ENCODE results near the gene ATP11A.
"Not testable (repeated sequence)": the region's sequence is repeated elsewhere in the genome, so short reads cannot be mapped to it uniquely, and the experiment has no call there.

Gene ATP11A

DNA sequence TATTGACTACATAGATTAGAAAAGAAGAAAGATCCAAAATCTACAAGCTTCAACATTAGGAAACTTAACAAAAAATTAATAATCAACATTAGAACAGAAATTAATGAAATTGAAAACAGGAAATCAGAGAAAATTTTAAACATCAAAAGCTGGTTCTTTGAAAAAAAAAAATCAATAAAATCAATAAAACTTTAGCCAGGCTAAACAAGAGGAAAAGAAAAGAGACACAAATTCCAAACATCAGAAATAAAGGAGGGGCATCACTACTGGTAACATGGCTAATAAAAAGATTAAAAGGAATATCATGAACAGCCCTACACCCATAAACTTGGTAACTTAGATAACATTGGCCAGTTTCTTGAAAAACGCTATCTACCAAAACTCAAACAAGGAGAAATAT is 110.2 kb downstream of the ATP11A start:
- DNase-seq (ENCODE audit: low spot score): no peak

DNA sequence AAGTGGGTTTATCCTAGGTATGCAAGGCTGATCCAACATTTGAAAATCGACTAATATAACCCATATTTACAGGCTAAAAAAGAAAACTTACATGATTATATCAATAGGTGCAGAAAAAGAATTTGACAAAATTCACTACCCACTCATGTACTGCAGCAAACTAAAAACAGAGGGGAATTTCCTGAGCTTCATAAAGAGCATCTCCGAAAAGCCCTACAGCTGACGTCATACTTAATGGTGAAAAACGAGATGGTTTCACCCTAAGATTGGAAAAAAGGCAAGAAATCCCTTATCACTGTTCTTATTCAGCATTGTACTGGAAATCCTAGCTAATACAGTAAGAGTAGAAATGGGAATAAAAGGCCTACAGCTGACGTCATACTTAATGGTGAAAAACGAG is 111.0 kb downstream of the ATP11A start:
- not testable (repeated sequence) for DNase-seq (ENCODE audit: low spot score)

DNA sequence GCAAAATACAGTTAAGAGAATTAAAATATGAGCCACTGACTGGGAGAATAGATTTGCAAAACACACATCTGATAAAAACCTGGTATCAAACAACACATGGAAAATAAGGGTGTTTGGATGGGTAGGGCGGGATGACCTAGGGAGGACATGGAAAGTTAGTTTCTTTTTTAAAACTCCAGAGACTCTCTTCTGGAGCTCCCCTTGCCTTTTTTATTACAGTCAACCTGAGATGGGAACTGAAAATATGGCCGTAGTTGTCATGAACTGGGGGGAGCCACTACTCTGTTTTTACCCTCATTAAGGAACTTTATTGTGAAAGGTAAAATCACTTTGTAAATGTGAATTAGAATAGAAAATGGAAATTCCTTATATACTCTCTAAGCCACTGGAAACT is 113.0 kb downstream of the ATP11A start:
- no peak for DNase-seq (ENCODE audit: low spot score)

- no peak for DNase-seq (ENCODE audit: low spot score)
Measured at GRCh38 chr13:112803422-112803821, 113.6 kb downstream of the ATP11A start.

DNA sequence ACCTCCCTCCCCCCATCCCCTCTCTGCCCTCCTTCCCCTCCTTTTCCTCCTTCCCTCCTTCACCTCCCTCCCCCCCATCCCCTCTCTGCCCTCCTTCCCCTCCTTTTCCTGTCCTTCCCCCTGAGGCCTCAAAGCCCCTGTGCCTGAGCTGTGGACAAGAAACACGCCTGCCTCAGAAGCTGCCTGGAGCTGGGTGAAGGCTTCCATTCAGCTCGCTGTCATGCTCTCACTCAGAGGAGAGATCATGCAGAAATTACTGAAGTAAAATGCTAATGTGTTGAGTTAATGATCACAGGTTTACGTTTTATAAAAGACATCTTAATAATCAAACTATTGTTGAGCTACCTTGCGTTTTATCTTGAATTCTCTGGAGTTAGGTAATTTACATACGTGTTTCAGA is 114.5 kb downstream of the ATP11A start:
- DNase-seq (ENCODE audit: low spot score): no peak

DNA sequence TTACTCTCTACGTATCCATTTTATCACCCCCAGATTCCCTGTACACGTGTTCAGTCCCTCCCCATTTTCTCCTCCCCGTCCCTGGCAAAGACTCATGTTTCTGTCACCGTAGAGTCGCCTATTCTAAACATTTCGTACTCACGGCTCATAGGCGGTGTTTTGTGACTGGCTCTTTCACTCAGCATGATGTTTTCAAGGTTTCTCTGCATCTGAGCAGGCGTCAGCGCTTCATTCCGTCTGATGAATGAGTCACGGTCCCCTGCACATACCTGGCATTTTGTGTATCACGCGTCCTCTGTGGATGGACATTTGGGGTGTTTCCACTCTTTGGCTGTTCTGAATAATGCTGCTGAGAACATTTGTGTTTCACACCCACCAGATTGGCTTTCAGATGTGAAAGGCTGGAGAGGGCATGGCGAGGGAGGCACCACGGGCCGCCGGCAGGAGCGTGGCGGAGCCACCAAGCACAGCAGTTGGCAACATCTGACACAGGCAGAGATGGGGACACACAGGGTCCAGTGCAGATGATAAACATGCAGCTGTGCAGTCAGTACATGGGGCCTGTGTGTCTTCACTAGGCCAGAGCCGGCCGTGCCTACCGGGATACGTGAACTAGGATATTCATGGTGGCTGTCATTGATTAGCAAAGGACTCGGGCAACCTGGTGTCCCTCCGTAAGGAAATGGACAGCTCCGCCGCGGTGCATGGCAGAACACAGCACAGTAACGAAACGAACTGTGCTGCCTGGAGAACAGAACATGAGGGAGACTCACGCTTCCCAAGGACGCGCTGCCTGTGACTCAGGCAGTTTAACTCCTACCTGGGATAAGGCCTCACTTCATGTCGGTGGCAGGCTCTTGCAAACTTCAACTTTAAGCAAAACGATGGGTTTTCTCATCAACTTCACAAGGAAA is 117.2 kb downstream of the ATP11A start:
- DNase-seq (ENCODE audit: low spot score): peak; percentile 42

DNA sequence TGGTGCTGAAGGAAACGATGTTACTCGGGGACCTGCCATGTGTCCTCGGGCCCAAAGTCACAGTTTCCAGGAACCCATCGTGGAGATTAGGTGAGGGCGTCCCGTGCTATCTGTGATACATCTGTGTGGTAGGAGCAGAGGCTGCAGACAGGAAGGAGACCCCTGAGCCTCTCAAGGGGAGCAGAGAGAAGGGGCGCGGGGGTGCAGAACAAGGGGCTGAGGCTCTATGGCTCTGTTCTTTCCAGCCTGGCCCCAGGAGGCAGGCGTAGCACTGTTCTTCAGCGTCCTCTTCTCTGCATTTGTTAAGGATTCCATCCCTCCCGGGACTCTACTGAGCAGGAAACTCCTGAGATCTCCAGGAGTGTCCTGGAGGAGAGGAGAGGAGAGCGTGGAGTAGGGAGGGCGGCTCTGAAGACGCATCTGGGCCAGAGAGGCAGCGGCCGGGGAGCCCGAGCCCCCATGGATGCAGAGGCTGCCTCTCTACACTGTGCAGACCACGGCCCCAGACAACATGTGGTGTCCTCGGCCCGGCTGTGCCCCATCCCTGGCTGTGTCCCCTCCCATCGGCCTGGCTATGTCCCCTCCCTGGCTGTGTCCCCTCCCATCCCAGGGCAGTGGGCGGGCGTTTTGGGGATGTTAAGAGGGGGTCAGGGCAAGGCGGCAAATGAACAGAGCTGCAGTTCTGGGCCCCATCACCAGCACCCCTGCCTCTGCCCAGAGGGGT is 118.0 kb downstream of the ATP11A start:
- DNase-seq (ENCODE audit: low spot score): no peak

GRCh38 chr13:112808377-112809140 is 118.7 kb downstream of the ATP11A start:
- no peak for DNase-seq (ENCODE audit: low spot score)

- peak; percentile 16 for DNase-seq (ENCODE audit: low spot score)
Measured at GRCh38 chr13:112809332-112810315, 119.8 kb downstream of the ATP11A start.

DNA sequence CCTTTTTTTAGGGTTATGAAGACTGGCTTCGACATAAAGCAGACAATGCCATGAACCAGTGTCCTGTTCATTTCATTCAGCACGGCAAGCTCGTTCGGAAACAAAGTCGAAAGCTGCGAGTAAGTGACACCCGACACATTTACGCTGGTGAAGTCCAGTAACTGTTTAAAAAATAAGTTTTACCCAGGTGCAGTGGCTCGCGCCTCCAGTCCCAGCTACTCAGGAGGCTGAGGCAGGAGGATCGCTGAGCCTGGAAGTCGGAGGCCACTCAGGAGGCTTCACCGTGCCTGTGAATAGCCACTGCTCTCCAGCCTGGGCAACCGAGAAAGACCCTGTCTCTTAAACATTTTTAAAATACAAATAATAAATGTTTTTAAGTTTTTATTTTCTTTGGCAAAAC is 120.8 kb downstream of the ATP11A start:
- no peak for DNase-seq (ENCODE audit: low spot score)

- DNase-seq (ENCODE audit: low spot score): no peak
Measured at GRCh38 chr13:112812306-112813055, 122.6 kb downstream of the ATP11A start.

DNA sequence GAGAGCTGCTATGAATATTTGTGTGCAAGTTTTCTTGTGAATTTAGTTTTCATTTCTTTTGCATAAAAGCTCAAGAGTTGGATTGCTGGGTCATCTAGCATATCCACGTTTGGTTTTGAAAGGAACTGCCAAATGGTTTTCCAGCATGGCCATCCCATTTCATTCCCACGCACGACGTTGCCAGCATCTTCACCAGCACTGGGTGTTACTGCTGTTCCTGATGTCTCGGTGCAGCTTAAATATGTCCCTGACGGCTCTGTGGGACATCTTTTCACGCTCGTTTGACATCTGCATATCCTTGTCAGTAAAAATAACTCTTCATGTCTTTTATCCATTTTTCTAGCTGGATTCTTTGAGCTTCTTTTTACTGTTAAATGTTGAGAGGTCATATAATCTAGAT is 123.7 kb downstream of the ATP11A start:
- no peak for DNase-seq (ENCODE audit: low spot score)

GRCh38 chr13:112814905-112815585 is 125.2 kb downstream of the ATP11A start:
- no peak for DNase-seq (ENCODE audit: low spot score)

- DNase-seq (ENCODE audit: low spot score): no peak
Measured at GRCh38 chr13:112815871-112816270, 126.0 kb downstream of the ATP11A start.

- no peak for DNase-seq (ENCODE audit: low spot score)
Measured at GRCh38 chr13:112818040-112818697, 128.3 kb downstream of the ATP11A start.

DNA sequence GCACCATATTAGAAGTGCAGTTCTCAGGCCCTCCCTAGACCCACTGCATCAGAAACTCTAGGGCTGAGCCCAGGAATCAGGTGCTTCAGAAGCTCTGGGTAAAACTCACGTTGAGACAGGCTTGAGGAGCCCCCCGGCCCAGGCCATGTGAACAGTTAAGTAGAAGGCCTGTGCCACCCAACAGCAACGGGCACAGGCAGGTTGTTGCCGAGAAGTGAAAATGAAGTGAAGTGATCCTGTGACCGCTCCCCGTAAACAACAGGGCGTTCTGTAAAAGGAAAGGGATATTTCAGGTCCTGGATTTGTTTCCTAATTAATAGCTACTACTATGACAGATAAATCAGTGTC is 128.8 kb downstream of the ATP11A start:
- no peak for DNase-seq (ENCODE audit: low spot score)

DNA sequence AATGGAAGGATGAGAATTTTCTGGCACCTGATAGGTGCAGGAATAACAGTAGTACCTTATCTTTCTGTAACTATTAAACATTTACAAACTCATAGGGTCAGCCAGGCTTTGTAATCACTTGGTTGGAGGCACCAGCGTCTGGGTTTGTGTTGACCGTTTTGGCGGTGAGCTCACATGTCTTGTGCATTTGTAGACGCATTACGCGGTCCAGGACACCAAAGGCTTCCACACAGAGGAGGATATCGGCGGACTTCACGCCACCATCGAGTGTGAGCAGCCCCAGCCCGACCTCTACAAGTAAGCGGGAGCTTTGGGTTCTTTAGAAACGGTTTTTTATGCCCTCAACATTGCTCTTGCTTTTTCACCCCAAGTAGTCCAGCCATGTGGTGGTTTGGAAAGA is 129.3 kb downstream of the ATP11A start:
- DNase-seq (ENCODE audit: low spot score): no peak

DNA sequence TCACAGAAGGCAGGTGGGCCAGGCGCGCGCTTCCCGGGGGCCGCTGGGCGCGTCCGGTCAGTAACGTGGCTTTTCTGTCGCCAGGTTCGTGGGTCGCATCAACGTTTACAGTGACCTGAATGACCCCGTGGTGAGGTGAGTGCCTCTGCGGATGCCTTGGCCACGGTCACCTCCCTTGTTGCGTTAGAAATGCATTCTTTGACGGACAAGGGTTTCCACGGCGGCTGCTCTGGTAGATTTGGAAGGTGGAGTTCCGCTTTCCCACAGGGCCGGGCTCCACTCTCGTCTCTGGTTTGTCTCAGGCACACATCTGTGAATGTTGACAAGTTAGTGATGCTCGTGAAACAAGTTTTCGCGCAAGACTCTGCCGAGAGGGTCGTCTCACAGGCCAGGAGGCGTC is 130.0 kb downstream of the ATP11A start:
- no peak for DNase-seq (ENCODE audit: low spot score)

GRCh38 chr13:112820318-112820717 is 130.5 kb downstream of the ATP11A start:
- no peak for DNase-seq (ENCODE audit: low spot score)
